COR-L47 (cell line): ENCODE measurements around the gene SLC2A5.

Experiments
- DNase-seq: peaks from one replicate; lab custom pipeline; 2025; lab: John Stamatoyannopoulos, UW

The SLC2A5 gene

GRCh38 chr1:9093091-9093490, 23.7 kb upstream of the SLC2A5 start:
- no peak for DNase-seq

GRCh38 chr1:9088807-9089206, 19.4 kb upstream of the SLC2A5 start:
- DNase-seq = no peak

- DNase-seq = no peak
These were observed 18.1 kb upstream of the SLC2A5 start for GRCh38 chr1:9087411-9088125.

GRCh38 chr1:9086796-9087195, 17.4 kb upstream of the SLC2A5 start:
- no peak for DNase-seq

GRCh38 chr1:9086045-9086444, 16.6 kb upstream of the SLC2A5 start:
- no peak for DNase-seq

- DNase-seq = no peak
These were observed 16.0 kb upstream of the SLC2A5 start for GRCh38 chr1:9085306-9085940.

GRCh38 chr1:9084906-9085305, 15.5 kb upstream of the SLC2A5 start:
- DNase-seq = no peak

- DNase-seq = no peak
These were observed 12.0 kb upstream of the SLC2A5 start for GRCh38 chr1:9081473-9081872.

- DNase-seq = no peak
These were observed 11.4 kb upstream of the SLC2A5 start for GRCh38 chr1:9080705-9081291.

- DNase-seq = no peak
These were observed 10.7 kb upstream of the SLC2A5 start for GRCh38 chr1:9079988-9080704.

- DNase-seq = no peak
These were observed 9.5 kb upstream of the SLC2A5 start for GRCh38 chr1:9078752-9079500.

GRCh38 chr1:9078015-9078751, 8.7 kb upstream of the SLC2A5 start:
- no peak for DNase-seq

GRCh38 chr1:9075022-9075421, 5.6 kb upstream of the SLC2A5 start:
- DNase-seq = no peak

- DNase-seq = no peak
These were observed 3.7 kb upstream of the SLC2A5 start for GRCh38 chr1:9073143-9073542.

- no peak for DNase-seq
These were observed 2.3 kb upstream of the SLC2A5 start for GRCh38 chr1:9071554-9072235.

GRCh38 chr1:9070486-9070885, 1.1 kb upstream of the SLC2A5 start:
- DNase-seq = no peak

- DNase-seq = no peak
These were observed 482 bp downstream of the SLC2A5 start for GRCh38 chr1:9068981-9069325.

- DNase-seq = no peak
These were observed 2.3 kb downstream of the SLC2A5 start for GRCh38 chr1:9066945-9067807.

- no peak for DNase-seq
These were observed 4.2 kb downstream of the SLC2A5 start for GRCh38 chr1:9065213-9065751.

- DNase-seq = no peak
These were observed 6.6 kb downstream of the SLC2A5 start for GRCh38 chr1:9062846-9063245.
